B cell (primary cell): ENCODE results near the gene SDK2. TPM values are rescaled to one million over a fixed set of nuclear protein-coding genes. Genes with fewer than 3 reads are reported as not detected.
"Not testable (repeated sequence)": the region's sequence is repeated elsewhere in the genome, so short reads cannot be mapped to it uniquely, and the experiment has no call there.

Source experiments
- ATAC-seq: fragments of 200-7000 bp; cut with Tn5 transposase; one replicate; pipeline ENCODE4 v1.10.0; 2021; ENCODE audit warnings: low read depth, mild to moderate bottlenecking, moderate number of reproducible peaks, moderate library complexity
- CTCF ChIA-PET: fragments of 350-600 bp; sonication (Branson Sonifier 250); formaldehyde crosslinking; loops from one replicate; lab custom pipeline; 2021; ENCODE audit warnings: antibody characterized with exemption, inconsistent platforms; lab: Charles Lee
- POLR2A ChIA-PET: fragments of 350-600 bp; sonication (Branson Sonifier 250); formaldehyde crosslinking; loops from one replicate; lab custom pipeline; 2021; ENCODE audit warnings: antibody characterized with exemption; lab: Charles Lee
- DNase-seq: peaks from one replicate; pipeline ENCODE4 v3.0.0; 2013
- H2AFZ ChIP-seq: 2 replicates; pipeline ENCODE4 v1.6.1; 2012; ENCODE audit warnings: mild to moderate bottlenecking, low read depth, low read length; ENCODE audit not compliant: insufficient read depth, poor library complexity, severe bottlenecking
- H3K27ac ChIP-seq, 2 donors: 1 replicate in 1 of 2; 2 replicates in 1 of 2; pipeline ENCODE4 v1.5.1; 2012 to 2013; ENCODE audit warnings: low read length in 2 of 2, mild to moderate bottlenecking in 2 of 2, moderate library complexity in 1 of 2
- H3K27me3 ChIP-seq, 4 experiments: fragments of 200-600 bp in 1 of 4; sonication (generic) in 1 of 4; replicated peaks in 1 of 4; 1 replicate in 2 of 4; 2 replicates in 2 of 4; pipeline versions ENCODE4 v1.6.1 to v1.7.0; 2013 to 2016; ENCODE audit warnings: low read length in 3 of 4, mild to moderate bottlenecking in 2 of 4, mixed read lengths in 1 of 4, moderate library complexity in 1 of 4; ENCODE audit not compliant: insufficient read depth in 4 of 4, control insufficient read depth in 3 of 4; ENCODE audit errors: control extremely low read depth in 1 of 4
- H3K36me3 ChIP-seq, 2 experiments: replicated peaks in 1 of 2; 1 replicate in 1 of 2; 2 replicates in 1 of 2; pipeline versions ENCODE4 v1.6.1 to v1.7.1; 2013; ENCODE audit warnings: low read length in 1 of 2; ENCODE audit not compliant: insufficient read depth in 2 of 2, control insufficient read depth in 1 of 2; ENCODE audit errors: control extremely low read depth in 1 of 2, extremely low read depth in 1 of 2
- H3K4me1 ChIP-seq, 2 donors: fragments of 200-600 bp in 1 of 2; sonication (generic) in 1 of 2; 1 replicate in 1 of 2; 2 replicates in 1 of 2; pipeline versions ENCODE4 v1.5.1 to v1.6.1; 2013 to 2017; ENCODE audit warnings: low read length in 2 of 2; ENCODE audit not compliant: control insufficient read depth in 2 of 2, insufficient read depth in 2 of 2
- H3K4me2 ChIP-seq: replicated peaks from 2 replicates; pipeline ENCODE3; 2012; ENCODE audit warnings: mild to moderate bottlenecking, low read depth, low read length; ENCODE audit not compliant: poor library complexity, severe bottlenecking
- H3K4me3 ChIP-seq, 5 experiments: fragments of 200-600 bp in 1 of 5; sonication (generic) in 1 of 5; 1 replicate in 3 of 5; 2 replicates in 2 of 5; pipeline versions ENCODE4 v1.5.1 to v1.7.0; 2011 to 2016; ENCODE audit warnings: low read length in 4 of 5, mild to moderate bottlenecking in 4 of 5, low read depth in 2 of 5, control low read depth in 1 of 5, moderate library complexity in 1 of 5; ENCODE audit not compliant: insufficient read depth in 1 of 5; ENCODE audit errors: control extremely low read depth in 1 of 5, extremely low read depth in 1 of 5
- H3K79me2 ChIP-seq: fragments of 200-600 bp; sonication (generic); one replicate; pipeline ENCODE4 v1.6.0; 2016; ENCODE audit warnings: low read length; ENCODE audit not compliant: control insufficient read depth, insufficient read depth
- H3K9ac ChIP-seq: fragments of 200-600 bp; sonication (generic); 2 replicates; pipeline ENCODE4 v1.6.1; 2017; ENCODE audit warnings: mild to moderate bottlenecking, low read length, moderate library complexity
- H3K9me3 ChIP-seq, 3 donors: one replicate each; pipeline versions ENCODE4 v1.6.1 to v1.7.1; 2013; ENCODE audit warnings: low read length in 2 of 3; ENCODE audit not compliant: control insufficient read depth in 2 of 3, insufficient read depth in 1 of 3; ENCODE audit errors: control extremely low read depth in 1 of 3
- H4K20me1 ChIP-seq: 2 replicates; pipeline ENCODE4 v1.6.0; 2012; ENCODE audit warnings: mild to moderate bottlenecking, low read length; ENCODE audit not compliant: insufficient read depth, control insufficient read depth, poor library complexity, severe bottlenecking
- H3K27ac Mint-ChIP-seq: one replicate; pipeline ENCODE4 v1.8.0; 2021; ENCODE audit warnings: mixed read lengths
- H3K27me3 Mint-ChIP-seq: one replicate; pipeline ENCODE4 v1.8.0; 2021; ENCODE audit warnings: mixed read lengths
- H3K4me1 Mint-ChIP-seq: one replicate; pipeline ENCODE4 v1.8.0; 2021; ENCODE audit warnings: mixed read lengths
- H3K4me3 Mint-ChIP-seq: one replicate; pipeline ENCODE4 v1.8.0; 2021; ENCODE audit warnings: mixed read lengths
- H3K9me3 Mint-ChIP-seq: one replicate; pipeline ENCODE4 v1.8.0; 2022; ENCODE audit warnings: mixed read lengths; ENCODE audit not compliant: insufficient read depth
- EZH2 ChIP-seq: IDR thresholded peaks from 2 replicates; pipeline ENCODE4 v1.6.1; 2012; ENCODE audit warnings: borderline replicate concordance, low read depth, mild to moderate bottlenecking, moderate library complexity, low read length; ENCODE audit not compliant: insufficient read depth, poor library complexity, severe bottlenecking
- WGBS: methylation state at CpG from one replicate; pipeline ENCODE4 v1.1.5; 2013; ENCODE audit warnings: missing lambda C conversion rate; ENCODE audit not compliant: insufficient coverage; 5-methylcytosine and 5-hydroxymethylcytosine counted together
- intact Hi-C: fragments of 100-400 bp; cut with micrococcal nuclease; formaldehyde crosslinking; loops from one replicate; pipeline ENCODE4 v1.10.0; 2022
- polyA plus RNA-seq: library from polyadenylated mRNA; depleted of rRNA; stranded (reverse); fragments of >200 nt; gene quantifications from 2 replicates; pipeline ENCODE4 v1.2.3, GENCODE V29; 2012
- total RNA-seq, 2 donors: library from RNA; stranded (reverse); fragments of 120-200 nt in 1 of 2; gene quantifications; 1 replicate in 1 of 2; 2 replicates in 1 of 2; pipeline versions ENCODE4 v1.2.3 to v1.2.4, GENCODE V29; 2013 to 2022
- TF ChIP-seq, protein P1 (sequence below): fragments of 200-600 bp; IDR thresholded peaks from one replicate; pipeline ENCODE4 v1.8.0; 2022; ENCODE audit warnings: antibody characterized with exemption, mild to moderate bottlenecking

Gene SDK2
- total and polyA plus RNA-seq, 2 donors (not counting 1 experiment from before 2014, with no cell fraction given), result 3.2 to 13.0 TPM

DNA sequence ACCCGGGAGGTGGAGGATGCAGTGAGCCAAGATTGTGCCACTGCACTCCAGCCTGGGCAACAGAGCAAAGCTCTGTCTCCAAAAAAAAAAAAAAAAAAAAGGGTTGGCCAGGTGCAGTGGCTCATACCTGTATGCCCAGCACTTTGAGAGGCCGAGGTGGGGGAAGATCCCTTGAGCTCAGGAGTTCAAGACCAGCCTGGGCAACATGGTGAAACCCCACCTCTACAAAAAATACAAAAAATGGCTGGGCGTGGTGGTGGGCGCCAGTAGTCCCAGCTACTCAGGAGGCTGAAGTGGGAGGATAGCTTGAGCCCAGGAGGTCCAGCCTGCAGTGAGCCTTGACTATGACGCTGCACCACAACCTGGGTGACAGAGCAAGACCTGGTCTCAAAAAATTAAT, 335.3 kb downstream of the SDK2 start:
- H3K4me1 ChIP-seq, result peaks cover 14 to 23% of the 10 kb centered on the region in 2 donors
- H4K20me1 ChIP-seq, DNase-seq, H2AFZ ChIP-seq, POLR2A ChIA-PET, H3K9ac ChIP-seq, H3K4me3 ChIP-seq, H3K4me3 Mint-ChIP-seq, H3K36me3 ChIP-seq, H3K9me3 ChIP-seq, H3K4me2 ChIP-seq, H3K27ac ChIP-seq, H3K27ac Mint-ChIP-seq, H3K27me3 Mint-ChIP-seq, H3K9me3 Mint-ChIP-seq, intact Hi-C loops, H3K79me2 ChIP-seq, ATAC-seq: not testable (repeated sequence)
- H3K4me1 Mint-ChIP-seq, result peaks cover 14% of the 10 kb centered on the region
- CTCF ChIA-PET, result interaction anchor here (0.6 to 4.1 kb wide), 2 partner anchors 61 to 752 kb away, joined by 4 to 23 read pairs; no protein-coding TSS in a partner anchor
- WGBS, result 100% methylated on average over 1 of the region's 5 CpGs
- peaks cover 0 to 27% (median 5%) of the 10 kb centered on the region in 4 experiments for H3K27me3 ChIP-seq

DNA sequence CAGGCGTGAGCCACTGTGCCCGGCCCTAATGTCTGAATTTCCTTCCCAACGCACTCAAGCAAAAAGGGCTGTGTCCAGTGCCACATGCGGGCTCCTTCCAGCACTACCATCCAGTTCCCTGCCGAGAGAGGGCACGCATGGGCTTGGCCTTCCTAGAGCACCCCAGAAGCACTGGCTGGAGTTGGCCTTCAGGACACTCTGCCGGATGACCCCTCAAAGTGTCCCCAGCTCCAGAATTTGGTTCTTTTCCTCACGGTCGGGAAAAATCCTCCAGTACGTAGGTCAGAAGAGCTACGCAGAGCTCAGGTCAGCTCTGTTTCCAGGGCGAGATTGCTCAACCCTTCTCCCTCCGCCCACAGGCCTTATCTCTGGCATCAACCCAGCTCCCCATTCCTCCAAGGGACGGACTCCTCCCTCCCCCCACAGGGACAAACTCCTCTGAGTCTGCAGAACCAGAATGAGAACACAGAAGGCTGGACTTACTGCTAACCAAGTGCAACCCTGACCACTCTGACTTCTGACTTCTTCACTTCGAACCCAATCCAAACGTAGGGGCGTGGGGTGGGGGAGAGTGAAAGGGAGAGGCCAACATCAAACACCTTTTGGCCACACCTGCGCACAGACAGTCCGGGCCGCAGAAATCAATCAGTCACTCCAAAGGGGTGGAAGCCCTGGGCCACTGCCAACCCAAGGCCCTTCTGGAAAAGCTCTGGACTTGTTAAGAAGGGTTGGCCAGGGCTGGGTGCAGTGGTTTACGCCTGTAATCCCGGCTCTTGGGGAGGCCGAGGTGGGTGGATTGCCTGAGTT, 336.0 kb downstream of the SDK2 start:
- Histone ChIP-seq H3K4me1 (peaks cover 14 to 23% of the 10 kb centered on the region in 2 donors), H3K4me2 (no peak overlapping the region), H3K27ac (no peak overlapping the region), H3K79me2 (no peaks in the 10 kb centered on the region), H3K9me3 (no peaks in the 10 kb centered on the region), H3K4me3 (no peak overlapping the region), H3K27me3 (peaks cover 0 to 27% (median 5%) of the 10 kb centered on the region in 4 experiments), H2AFZ (no peak overlapping the region), H3K36me3 (no peaks in the 10 kb centered on the region), H4K20me1 (no peaks in the 10 kb centered on the region), H3K9ac (no peak overlapping the region)
- Mint-ChIP-seq H3K27ac (no peak overlapping the region), H3K4me1 (peaks cover 14% of the 10 kb centered on the region), H3K4me3 (no peak overlapping the region), H3K9me3 (no peaks in the 10 kb centered on the region), H3K27me3 (peaks cover 7% of the 10 kb centered on the region)
- no peak for TF ChIP-seq EZH2
- TF ChIP-seq, protein P1, sequence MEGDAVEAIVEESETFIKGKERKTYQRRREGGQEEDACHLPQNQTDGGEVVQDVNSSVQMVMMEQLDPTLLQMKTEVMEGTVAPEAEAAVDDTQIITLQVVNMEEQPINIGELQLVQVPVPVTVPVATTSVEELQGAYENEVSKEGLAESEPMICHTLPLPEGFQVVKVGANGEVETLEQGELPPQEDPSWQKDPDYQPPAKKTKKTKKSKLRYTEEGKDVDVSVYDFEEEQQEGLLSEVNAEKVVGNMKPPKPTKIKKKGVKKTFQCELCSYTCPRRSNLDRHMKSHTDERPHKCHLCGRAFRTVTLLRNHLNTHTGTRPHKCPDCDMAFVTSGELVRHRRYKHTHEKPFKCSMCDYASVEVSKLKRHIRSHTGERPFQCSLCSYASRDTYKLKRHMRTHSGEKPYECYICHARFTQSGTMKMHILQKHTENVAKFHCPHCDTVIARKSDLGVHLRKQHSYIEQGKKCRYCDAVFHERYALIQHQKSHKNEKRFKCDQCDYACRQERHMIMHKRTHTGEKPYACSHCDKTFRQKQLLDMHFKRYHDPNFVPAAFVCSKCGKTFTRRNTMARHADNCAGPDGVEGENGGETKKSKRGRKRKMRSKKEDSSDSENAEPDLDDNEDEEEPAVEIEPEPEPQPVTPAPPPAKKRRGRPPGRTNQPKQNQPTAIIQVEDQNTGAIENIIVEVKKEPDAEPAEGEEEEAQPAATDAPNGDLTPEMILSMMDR, result no peak
- WGBS, result 94% methylated on average over 19 of the region's 23 CpGs
- ChIA-PET POLR2A (no interaction called here), CTCF (interaction anchor here (0.6 to 0.7 kb wide), 3 partner anchors 25 to 751 kb away, joined by 3 to 4 read pairs (median 4); no protein-coding TSS in a partner anchor)
- no peak for DNase-seq
- intact Hi-C loops, result no loop called here
- ATAC-seq, result no peak
